Mucosa of descending colon (tissue), 3 donors: ENCODE results near the gene SLC25A33. TPM values are rescaled to one million over a fixed set of nuclear protein-coding genes. Genes with fewer than 3 reads are reported as not detected.
A peak's percentile ranks its signal among the peaks of the same experiment; 100 is the strongest.

Experiments
- ATAC-seq: fragments of 200-7000 bp; cut with Tn5 transposase; one replicate; pipeline ENCODE4 v1.9.1; 2020; ENCODE audit warnings: mild to moderate bottlenecking, moderate library complexity
- DNase-seq, 3 donors: peaks; one replicate each; pipeline ENCODE4 v3.0.0-alpha.2; 2020
- H3K36me3 ChIP-seq: fragments of 200-600 bp; one replicate; pipeline ENCODE4 v1.8.0; 2021; ENCODE audit warnings: low read depth, mild to moderate bottlenecking
- H3K4me1 ChIP-seq: fragments of 200-600 bp; one replicate; pipeline ENCODE4 v1.8.0; 2021; ENCODE audit warnings: low read depth, mild to moderate bottlenecking
- H3K4me3 ChIP-seq: fragments of 200-600 bp; one replicate; pipeline ENCODE4 v1.8.0; 2021; ENCODE audit warnings: mild to moderate bottlenecking
- H3K9me3 ChIP-seq: fragments of 200-600 bp; one replicate; pipeline ENCODE4 v1.8.0; 2021; ENCODE audit warnings: mild to moderate bottlenecking
- CTCF ChIP-seq: fragments of 200-600 bp; IDR thresholded peaks from one replicate; pipeline ENCODE4 v1.8.0; 2022; ENCODE audit warnings: antibody characterized with exemption, mild to moderate bottlenecking
- intact Hi-C, 2 donors: fragments of 100-400 bp; cut with DNase I in 1 of 2; cut with micrococcal nuclease in 1 of 2; formaldehyde crosslinking; loops; one replicate each; pipeline versions ENCODE4 v1.11.0 to v1.11.1; 2022; cut with DNase I, micrococcal nuclease
- total RNA-seq, 3 donors: library from RNA; stranded (reverse); fragmentation: NEBNext Ultra II Directional in 2 of 3; extraction: Animal tissue kit (Norgen Biotek cat#: 25700) in 2 of 3; gene quantifications; one replicate each; pipeline versions ENCODE4 v1.2.1 to v1.2.4, GENCODE V29; 2021 to 2023
- donor health status: DM: no; HTN: no; CAD: no; lungs with moderate emphysema.
- donor health status: DM: no; HTN: no; CAD: no.
- donor health status: DM: no; HTN: yes; CAD: no.

Gene SLC25A33
- total RNA-seq, 3 donors from 2014 or later = 4.8 to 5.9 (median 5.7) TPM

DNA sequence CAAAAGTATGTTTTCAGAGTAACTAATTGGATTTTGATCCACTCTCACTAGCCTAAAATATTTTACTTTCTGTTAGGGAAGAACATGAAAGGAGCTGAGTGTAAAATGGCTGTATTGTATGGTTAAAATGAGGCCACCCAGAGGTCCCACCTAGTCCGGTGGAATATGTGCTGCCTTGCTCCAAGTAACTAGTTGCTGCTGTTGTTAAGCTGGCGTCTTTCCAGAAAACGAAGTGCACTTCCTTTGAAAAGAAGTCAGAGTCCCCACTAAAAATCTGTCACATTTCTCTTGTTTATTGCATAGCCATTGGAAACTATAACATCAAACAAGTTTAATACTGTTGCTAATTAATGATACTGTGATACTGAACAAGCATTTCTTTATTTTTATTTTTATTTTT, 3.2 kb downstream of the SLC25A33 start:
- Histone ChIP-seq H3K9me3 (no peaks in the 10 kb centered on the region), H3K36me3 (no peaks in the 10 kb centered on the region), H3K4me3 (no peak overlapping the region), H3K4me1 (peaks cover 19% of the 10 kb centered on the region)
- intact Hi-C loops = no loop called here
- DNase-seq (peak in 1 of 3 donors; percentile 69), ATAC-seq (no peak)
- TF ChIP-seq CTCF = no peak

DNA sequence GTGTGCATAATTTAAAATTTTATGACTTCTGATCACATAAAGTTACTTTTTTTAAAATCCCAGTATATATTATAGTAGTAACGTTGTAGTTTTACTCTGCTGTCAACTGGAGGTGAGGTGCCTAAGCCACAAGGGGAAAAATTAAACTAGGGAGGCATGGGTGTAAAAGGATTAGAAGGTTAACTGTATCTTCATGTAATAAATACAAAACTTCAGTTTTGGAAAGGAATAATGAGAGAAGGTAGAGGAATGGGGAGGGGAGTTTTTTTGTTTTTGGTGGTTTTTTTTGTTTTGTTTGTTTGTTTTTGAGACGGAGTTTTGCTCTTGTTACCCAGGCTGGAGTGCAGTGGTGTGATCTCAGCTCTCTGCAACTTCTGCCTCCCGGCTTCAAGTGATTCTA, 5.7 kb downstream of the SLC25A33 start:
- TF ChIP-seq CTCF = no peak
- intact Hi-C loops = no loop called here
- Histone ChIP-seq H3K4me3 (no peak overlapping the region), H3K9me3 (no peaks in the 10 kb centered on the region), H3K36me3 (no peaks in the 10 kb centered on the region), H3K4me1 (peaks cover 18% of the 10 kb centered on the region)
- DNase-seq = no peak
- ATAC-seq = no peak

DNA sequence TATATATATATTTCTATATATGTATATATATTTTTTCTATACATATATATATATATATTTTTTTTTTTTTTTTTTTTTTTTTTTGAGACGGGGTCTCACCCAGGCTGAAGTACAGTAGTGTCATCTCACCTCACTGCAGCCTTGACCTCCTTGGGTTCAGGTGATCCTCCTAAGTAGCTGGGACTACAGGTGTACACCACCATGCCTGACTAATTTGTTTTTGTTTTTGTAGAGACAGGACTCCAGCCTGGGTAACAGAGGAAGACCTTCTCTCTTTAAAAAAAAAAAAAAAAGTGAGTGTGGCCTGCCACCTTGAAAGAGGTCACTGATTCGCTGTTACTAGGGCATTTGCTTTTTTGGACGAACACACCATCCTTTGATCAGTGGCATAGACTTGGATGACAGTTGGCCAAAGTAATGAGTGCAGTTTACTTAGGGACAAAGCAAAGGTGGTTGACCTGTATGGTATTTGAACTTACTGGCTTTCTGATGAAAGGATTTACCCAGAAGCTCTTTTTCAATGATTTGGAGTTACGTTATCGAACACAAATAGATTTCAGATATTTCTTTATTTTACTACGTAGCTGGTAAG, 10.8 kb downstream of the SLC25A33 start:
- no peak for TF ChIP-seq CTCF
- Histone ChIP-seq H3K9me3 (no peaks in the 10 kb centered on the region), H3K4me3 (no peak overlapping the region), H3K36me3 (no peaks in the 10 kb centered on the region), H3K4me1 (peaks cover 5% of the 10 kb centered on the region)
- DNase-seq = no peak
- intact Hi-C loops = no loop called here
- no peak for ATAC-seq

DNA sequence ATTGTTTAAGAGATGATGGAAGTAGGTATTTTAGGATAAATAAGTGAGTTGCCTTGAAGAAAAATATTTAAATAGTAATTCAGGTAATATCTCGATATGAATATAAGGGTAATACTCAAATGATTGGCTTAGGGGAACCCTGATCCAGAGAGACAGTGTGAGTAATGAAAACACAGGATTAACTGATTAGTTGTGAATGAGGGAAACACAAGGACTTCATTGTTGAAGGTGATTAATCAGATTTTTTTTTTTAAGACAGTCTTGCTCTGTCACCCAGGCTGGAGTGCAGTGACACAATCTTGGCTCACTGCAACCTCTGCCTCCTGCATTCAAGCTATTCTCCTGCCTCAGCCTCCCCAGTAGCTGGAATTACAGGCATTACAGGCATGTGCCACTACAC, 12.7 kb downstream of the SLC25A33 start:
- no peak for ATAC-seq
- no peak for TF ChIP-seq CTCF

DNA sequence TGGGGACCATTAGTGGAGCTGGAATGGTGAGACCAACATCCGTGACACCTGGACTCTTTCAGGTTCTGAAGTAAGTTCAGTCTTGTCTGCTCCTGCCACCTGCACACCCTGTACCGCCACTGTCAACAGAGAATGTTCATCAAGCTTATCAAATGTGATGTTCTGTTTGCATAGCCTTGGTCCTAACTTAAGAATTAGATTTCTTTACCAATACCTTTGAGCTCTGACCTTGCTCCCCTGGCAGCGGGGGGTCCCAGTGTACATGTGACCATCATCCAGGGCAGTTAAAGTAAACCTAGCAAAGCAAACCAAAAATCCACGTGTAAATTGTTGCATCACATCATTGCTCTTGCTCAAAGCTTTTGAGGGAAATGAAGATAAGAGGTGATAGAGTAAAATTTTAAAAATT, 14.5 kb downstream of the SLC25A33 start:
- intact Hi-C loops = no loop called here
- Histone ChIP-seq H3K36me3 (no peaks in the 10 kb centered on the region), H3K4me3 (no peak overlapping the region), H3K4me1 (peaks cover 11% of the 10 kb centered on the region), H3K9me3 (no peaks in the 10 kb centered on the region)
- no peak for ATAC-seq
- TF ChIP-seq CTCF = no peak
- DNase-seq = no peak

More for the DNA sequence above, 12.7 kb downstream of the SLC25A33 start:
- Histone ChIP-seq H3K36me3 (no peaks in the 10 kb centered on the region), H3K4me1 (peaks cover 15% of the 10 kb centered on the region), H3K4me3 (no peak overlapping the region), H3K9me3 (no peaks in the 10 kb centered on the region)
- intact Hi-C loops = no loop called here
- DNase-seq = no peak

- intact Hi-C loops = no loop called here
- Histone ChIP-seq H3K4me3 (no peak overlapping the region), H3K4me1 (peaks cover 12% of the 10 kb centered on the region), H3K36me3 (no peaks in the 10 kb centered on the region), H3K9me3 (no peaks in the 10 kb centered on the region)
- TF ChIP-seq CTCF = no peak
- DNase-seq (no peak), ATAC-seq (peak; percentile 58)
Measured at GRCh38 chr1:9555942-9556341, 16.7 kb downstream of the SLC25A33 start.
